HEK293 (cell line): ENCODE data around the gene CPN1.

ENCODE experiments used
- CTCF ChIA-PET: fragments of 350-600 bp; formaldehyde crosslinking; extraction: SDS; loops from one replicate; lab custom pipeline; 2021; ENCODE audit warnings: antibody characterized with exemption; lab: Yijun Ruan, JAX
- POLR2A ChIA-PET: fragments of 300-600 bp; formaldehyde crosslinking; extraction: SDS; loops from one replicate; lab custom pipeline; 2020; ENCODE audit warnings: antibody characterized with exemption, inconsistent platforms; lab: Yijun Ruan, JAX
- H3K27ac ChIP-seq: fragments of 200-500 bp; sonication (Bioruptor generic); 2 replicates; pipeline ENCODE4 v1.5.1; 2014; ENCODE audit warnings: low read depth, low read length, control low read depth, inconsistent platforms; ENCODE audit errors: extremely low read depth
- H3K36me3 ChIP-seq, 2 experiments: fragments of 200-500 bp in 1 of 2; sonication (Bioruptor generic) in 1 of 2; 1 replicate in 1 of 2; 2 replicates in 1 of 2; pipeline ENCODE4 v1.5.1; 2014 to 2017; ENCODE audit warnings: inconsistent platforms in 2 of 2, low read length in 2 of 2; ENCODE audit not compliant: control insufficient read depth in 2 of 2, insufficient read depth in 1 of 2
- H3K4me1 ChIP-seq: fragments of 200-500 bp; sonication (Bioruptor generic); 2 replicates; pipeline ENCODE4 v1.5.1; 2014; ENCODE audit warnings: mild to moderate bottlenecking, low read length, inconsistent platforms; ENCODE audit not compliant: control insufficient read depth, insufficient read depth
- H3K4me3 ChIP-seq: 2 replicates; pipeline ENCODE4 v1.5.1; 2011; ENCODE audit warnings: low read depth, mild to moderate bottlenecking, control low read depth, low read length, moderate library complexity
- H3K9me3 ChIP-seq: fragments of 200-500 bp; sonication (Bioruptor generic); 2 replicates; pipeline ENCODE4 v1.5.1; 2014; ENCODE audit warnings: low read depth, low read length, inconsistent platforms; ENCODE audit not compliant: control insufficient read depth, insufficient read depth
- FEZF1 ChIP-seq: fragments of 450-650 bp; formaldehyde crosslinking; IDR thresholded peaks from 2 replicates; pipeline ENCODE4 v1.5.1; 2016; ENCODE audit warnings: missing biosample characterization, missing genetic modification characterization
- INSM2 ChIP-seq: fragments of 450-650 bp; formaldehyde crosslinking; IDR thresholded peaks from 2 replicates; pipeline ENCODE4 v1.5.1; 2016; ENCODE audit warnings: missing biosample characterization, missing genetic modification characterization
- KLF7 ChIP-seq: fragments of 450-650 bp; formaldehyde crosslinking; IDR thresholded peaks from 2 replicates; pipeline ENCODE4 v1.5.1; 2016; ENCODE audit warnings: missing biosample characterization, missing genetic modification characterization, borderline replicate concordance
- PRDM2 ChIP-seq: fragments of 450-650 bp; formaldehyde crosslinking; IDR thresholded peaks from 2 replicates; pipeline ENCODE4 v1.5.1; 2016; ENCODE audit warnings: missing biosample characterization, missing genetic modification characterization, borderline replicate concordance
- SCRT1 ChIP-seq: fragments of 450-650 bp; formaldehyde crosslinking; IDR thresholded peaks from 2 replicates; pipeline ENCODE4 v1.5.1; 2016; ENCODE audit warnings: missing biosample characterization, missing genetic modification characterization, borderline replicate concordance
- ZBTB26 ChIP-seq: fragments of 450-650 bp; formaldehyde crosslinking; optimal IDR thresholded peaks from 2 replicates; pipeline ENCODE3; 2016; ENCODE audit warnings: missing biosample characterization, mild to moderate bottlenecking, missing genetic modification characterization
- ZBTB8A ChIP-seq: fragments of 450-650 bp; formaldehyde crosslinking; IDR thresholded peaks from 2 replicates; pipeline ENCODE4 v1.5.1; 2016; ENCODE audit warnings: missing biosample characterization, missing genetic modification characterization
- ZNF211 ChIP-seq: fragments of 450-650 bp; formaldehyde crosslinking; IDR thresholded peaks from 2 replicates; pipeline ENCODE4 v1.5.1; 2016; ENCODE audit warnings: low read depth, missing biosample characterization, missing genetic modification characterization
- ZNF23 ChIP-seq: fragments of 450-650 bp; formaldehyde crosslinking; IDR thresholded peaks from 2 replicates; pipeline ENCODE4 v1.5.1; 2016; ENCODE audit warnings: missing biosample characterization, missing genetic modification characterization, borderline replicate concordance
- ZNF266 ChIP-seq: fragments of 450-650 bp; formaldehyde crosslinking; IDR thresholded peaks from 2 replicates; pipeline ENCODE4 v1.5.1; 2016; ENCODE audit warnings: missing biosample characterization, missing genetic modification characterization, low read depth
- ZNF280C ChIP-seq: fragments of 450-650 bp; formaldehyde crosslinking; IDR thresholded peaks from 2 replicates; pipeline ENCODE4 v1.5.1; 2016; ENCODE audit warnings: missing biosample characterization, missing genetic modification characterization
- ZNF311 ChIP-seq: fragments of 450-650 bp; formaldehyde crosslinking; IDR thresholded peaks from 2 replicates; pipeline ENCODE4 v1.5.1; 2017; ENCODE audit warnings: missing biosample characterization, missing genetic modification characterization, borderline replicate concordance
- ZNF488 ChIP-seq: fragments of 450-650 bp; formaldehyde crosslinking; IDR thresholded peaks from 2 replicates; pipeline ENCODE4 v1.5.1; 2016; ENCODE audit warnings: missing biosample characterization, missing genetic modification characterization
- ZNF548 ChIP-seq: fragments of 450-650 bp; formaldehyde crosslinking; IDR thresholded peaks from 2 replicates; pipeline ENCODE4 v1.5.1; 2016; ENCODE audit warnings: missing biosample characterization, missing genetic modification characterization
- ZNF585B ChIP-seq: fragments of 450-650 bp; formaldehyde crosslinking; IDR thresholded peaks from 2 replicates; pipeline ENCODE4 v1.5.1; 2016; ENCODE audit warnings: missing biosample characterization, missing genetic modification characterization
- ZNF600 ChIP-seq: fragments of 450-650 bp; formaldehyde crosslinking; IDR thresholded peaks from 2 replicates; pipeline ENCODE4 v1.5.1; 2016; ENCODE audit warnings: missing biosample characterization, missing genetic modification characterization
- ZNF76 ChIP-seq: fragments of 450-650 bp; formaldehyde crosslinking; IDR thresholded peaks from 2 replicates; pipeline ENCODE4; 2016; ENCODE audit warnings: low read depth, missing biosample characterization, missing genetic modification characterization, borderline replicate concordance
- ZNF791 ChIP-seq: fragments of 450-650 bp; formaldehyde crosslinking; IDR thresholded peaks from 2 replicates; pipeline ENCODE4 v1.5.1; 2016; ENCODE audit warnings: missing biosample characterization, missing genetic modification characterization

CPN1 gene

GRCh38 chr10:100043344-100043743 is 38.3 kb downstream of the CPN1 start (continued):
- TF ChIP-seq PRDM2 (tag by site-specific recombination) (no peak), SCRT1 (tag by site-specific recombination) (no peak), ZNF76 (tag by site-specific recombination) (no peak), KLF7 (tag by site-specific recombination) (no peak), ZNF266 (no peak), ZNF585B (tag by site-specific recombination) (no peak), ZBTB8A (no peak), ZNF791 (no peak), ZNF600 (tag by site-specific recombination) (0 out of 2 replicates have a peak, but pooled peaks have one; percentile 28), ZNF23 (tag by site-specific recombination) (no peak), ZNF211 (tag by site-specific recombination) (no peak), INSM2 (tag by site-specific recombination) (0 out of 2 replicates have a peak, but pooled peaks have one; percentile 26)

- POLR2A ChIA-PET, result no interaction called here
- H3K9me3 ChIP-seq, result no peaks in the 10 kb centered on the region
- H3K27ac ChIP-seq, result no peak overlapping the region
- no peaks in the 10 kb centered on the region for H3K36me3 ChIP-seq
- H3K4me1 ChIP-seq, result peaks cover 5% of the 10 kb centered on the region; the same call in 1 of the 2 replicates
- no peak overlapping the region for H3K4me3 ChIP-seq
- CTCF ChIA-PET, result interaction anchor here (15.7 kb wide), 1 partner anchor 190 kb away, joined by 264 read pairs; no protein-coding TSS in a partner anchor
- no peak for TF ChIP-seq ZNF548 (tag by site-specific recombination)
- TF ChIP-seq ZBTB26 (tag by site-specific recombination), result no peak
- no peak for TF ChIP-seq ZNF280C (tag by site-specific recombination)
- no peak for TF ChIP-seq FEZF1 (tag by site-specific recombination)
- no peak for TF ChIP-seq ZNF488
- TF ChIP-seq ZNF311 (tag by site-specific recombination), result no peak
These were observed 40.2 kb downstream of the CPN1 start for GRCh38 chr10:100041306-100042002.
